H1 (cell line): ENCODE results near the gene PARP14.

Experiments used
- CHD1 ChIP-seq: IDR thresholded peaks from 2 replicates; pipeline ENCODE4 v1.6.1; 2012; ENCODE audit warnings: low read depth, low read length, improper control_type of control experiment
- GTF2F1 ChIP-seq: IDR thresholded peaks from 2 replicates; pipeline ENCODE4 v1.6.1; 2012; ENCODE audit warnings: low read depth, low read length, improper control_type of control experiment, borderline replicate concordance
- SP4 ChIP-seq: IDR thresholded peaks from 2 replicates; pipeline ENCODE4 v1.6.1; 2012; ENCODE audit warnings: low read length, inconsistent platforms
- TF ChIP-seq, protein P1 (sequence below), 3 experiments: IDR thresholded peaks; 1 replicate in 2 of 3; 2 replicates in 1 of 3; pipeline versions ENCODE4 v1.5.1 to v1.6.1; 2011; ENCODE audit warnings: low read length in 3 of 3, mild to moderate bottlenecking in 3 of 3, inconsistent platforms in 2 of 3, low read depth in 1 of 3, moderate library complexity in 1 of 3; ENCODE audit not compliant: insufficient read depth in 1 of 3; ENCODE audit errors: control extremely low read depth in 1 of 3

DNA sequence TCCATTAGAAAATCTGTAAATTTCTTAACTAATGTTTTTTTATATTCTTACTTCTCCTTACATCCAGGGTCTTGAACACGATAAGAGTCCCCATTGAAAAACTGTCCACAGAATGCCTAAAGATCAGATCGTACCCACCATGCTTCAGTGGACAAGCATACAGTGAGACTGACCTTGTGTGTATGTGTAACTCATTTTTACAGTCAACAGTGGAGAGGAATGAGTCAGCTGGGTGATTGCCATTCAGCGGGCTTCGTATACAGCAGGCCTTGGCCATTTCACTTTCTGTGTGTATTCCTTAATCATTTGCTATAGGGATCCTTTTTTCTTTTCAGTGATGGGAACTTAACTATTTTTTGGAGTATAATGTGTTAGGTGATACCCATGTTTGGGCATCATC lies 10.6 kb downstream of the PARP14 start:
- TF ChIP-seq, protein P1, sequence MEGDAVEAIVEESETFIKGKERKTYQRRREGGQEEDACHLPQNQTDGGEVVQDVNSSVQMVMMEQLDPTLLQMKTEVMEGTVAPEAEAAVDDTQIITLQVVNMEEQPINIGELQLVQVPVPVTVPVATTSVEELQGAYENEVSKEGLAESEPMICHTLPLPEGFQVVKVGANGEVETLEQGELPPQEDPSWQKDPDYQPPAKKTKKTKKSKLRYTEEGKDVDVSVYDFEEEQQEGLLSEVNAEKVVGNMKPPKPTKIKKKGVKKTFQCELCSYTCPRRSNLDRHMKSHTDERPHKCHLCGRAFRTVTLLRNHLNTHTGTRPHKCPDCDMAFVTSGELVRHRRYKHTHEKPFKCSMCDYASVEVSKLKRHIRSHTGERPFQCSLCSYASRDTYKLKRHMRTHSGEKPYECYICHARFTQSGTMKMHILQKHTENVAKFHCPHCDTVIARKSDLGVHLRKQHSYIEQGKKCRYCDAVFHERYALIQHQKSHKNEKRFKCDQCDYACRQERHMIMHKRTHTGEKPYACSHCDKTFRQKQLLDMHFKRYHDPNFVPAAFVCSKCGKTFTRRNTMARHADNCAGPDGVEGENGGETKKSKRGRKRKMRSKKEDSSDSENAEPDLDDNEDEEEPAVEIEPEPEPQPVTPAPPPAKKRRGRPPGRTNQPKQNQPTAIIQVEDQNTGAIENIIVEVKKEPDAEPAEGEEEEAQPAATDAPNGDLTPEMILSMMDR (IDR thresholded peaks at IDR 0.05; ENCODE audit: control extremely low read depth in 1 of 3, insufficient read depth in 1 of 3, low read depth in 1 of 3, low read length in 3 of 3) = no peak
- TF ChIP-seq SP4 (no peak), CHD1 (no peak), GTF2F1 (no peak)
